ENCODE measurements around the gene OFD1.

- TF ChIP-seq CTCF (IDR thresholded peaks at IDR 0.05; ENCODE audit: extremely low read depth in 1 of 2, insufficient read depth in 1 of 2, low read depth in 1 of 2, low read length in 2 of 2) = no peak
- no peak for TF ChIP-seq POLR2A (IDR thresholded peaks at IDR 0.05; ENCODE audit: low read depth, low read length)
- no peak for TF ChIP-seq EZH2 (IDR thresholded peaks at IDR 0.05; ENCODE audit: borderline replicate concordance, low read depth, low read length, severe bottlenecking)
Observed at GRCh38 chrX:13791559-13791958, 57.0 kb downstream of the OFD1 start.
